Colonic mucosa (tissue), 4 donors: Measurements from ENCODE around the gene FGF1. TPM values are rescaled to one million over a fixed set of nuclear protein-coding genes. Genes with fewer than 3 reads are reported as not detected.
"Not testable (repeated sequence)": the region's sequence is repeated elsewhere in the genome, so short reads cannot be mapped to it uniquely, and the experiment has no call there.

ENCODE experiments used
- DNase-seq: peaks from one replicate; pipeline ENCODE4 v3.0.0-alpha.2; 2020
- H3K27ac ChIP-seq: fragments of 200-600 bp; one replicate; pipeline ENCODE4 v1.8.0; 2021
- H3K27me3 ChIP-seq: fragments of 200-600 bp; one replicate; pipeline ENCODE4 v1.8.0; 2021
- H3K36me3 ChIP-seq: fragments of 200-600 bp; one replicate; pipeline ENCODE4 v1.8.0; 2021
- H3K4me1 ChIP-seq: fragments of 200-600 bp; one replicate; pipeline ENCODE4 v1.8.0; 2021; ENCODE audit warnings: mild to moderate bottlenecking
- H3K4me3 ChIP-seq: fragments of 200-600 bp; one replicate; pipeline ENCODE4 v1.8.0; 2021
- H3K9ac ChIP-seq, 2 donors: one replicate each; pipeline ENCODE4 v1.7.0; 2013; ENCODE audit warnings: control low read depth in 2 of 2, low read depth in 2 of 2, low read length in 2 of 2
- H3K9me3 ChIP-seq: fragments of 200-600 bp; one replicate; pipeline ENCODE4 v1.8.0; 2021
- CTCF ChIP-seq: fragments of 200-600 bp; IDR thresholded peaks from one replicate; pipeline ENCODE4 v1.8.0; 2022; ENCODE audit warnings: antibody characterized with exemption, mild to moderate bottlenecking
- intact Hi-C: fragments of 100-400 bp; cut with DNase I; formaldehyde crosslinking; loops from one replicate; pipeline ENCODE4 v1.14.1; 2022
- total RNA-seq, 2 donors: library from RNA; stranded (reverse); fragmentation: NEBNext Ultra II Directional in 1 of 2; extraction: Animal tissue kit (Norgen Biotek cat#: 25700) in 1 of 2; gene quantifications; one replicate each; pipeline ENCODE4 v1.2.1, GENCODE V29; 2021
- donor health status: healthy.
- donor health status: DM: no; HTN: no; CAD: no.
- donor health status: DM: no; HTN: no; CAD: no.

The FGF1 gene
- total RNA-seq, 2 donors from 2014 or later: 0.90 TPM; not detected in 1

GRCh38 chr5:142650060-142650459 lies 35.8 kb downstream of the FGF1 start:
- Histone ChIP-seq H3K27ac (no peak overlapping the region), H3K4me1 (no peaks in the 10 kb centered on the region), H3K4me3 (no peak overlapping the region), H3K36me3 (no peaks in the 10 kb centered on the region), H3K9ac (no peak overlapping the region), H3K9me3 (no peaks in the 10 kb centered on the region), H3K27me3 (no peaks in the 10 kb centered on the region)
- DNase-seq: no peak
- intact Hi-C loops: no loop called here
- TF ChIP-seq CTCF: no peak

GRCh38 chr5:142648108-142648507 lies 37.8 kb downstream of the FGF1 start:
- H3K4me1 ChIP-seq, H3K4me3 ChIP-seq, H3K9me3 ChIP-seq, H3K27me3 ChIP-seq, H3K36me3 ChIP-seq, H3K27ac ChIP-seq, DNase-seq, intact Hi-C loops, H3K9ac ChIP-seq: not testable (repeated sequence)

- Histone ChIP-seq H3K9ac (no peak overlapping the region), H3K27ac (no peak overlapping the region), H3K4me3 (no peak overlapping the region), H3K4me1 (no peaks in the 10 kb centered on the region), H3K9me3 (no peaks in the 10 kb centered on the region), H3K27me3 (no peaks in the 10 kb centered on the region), H3K36me3 (no peaks in the 10 kb centered on the region)
- intact Hi-C loops: no loop called here
- TF ChIP-seq CTCF: no peak
- no peak for DNase-seq
These were observed 40.4 kb downstream of the FGF1 start for GRCh38 chr5:142645456-142645855.

GRCh38 chr5:142644640-142645361 lies 41.1 kb downstream of the FGF1 start:
- DNase-seq: no peak
- Histone ChIP-seq H3K27ac (no peak overlapping the region), H3K4me1 (no peaks in the 10 kb centered on the region), H3K36me3 (no peaks in the 10 kb centered on the region), H3K4me3 (no peak overlapping the region), H3K27me3 (no peaks in the 10 kb centered on the region), H3K9me3 (no peaks in the 10 kb centered on the region), H3K9ac (no peak overlapping the region)
- TF ChIP-seq CTCF: no peak
- intact Hi-C loops: no loop called here

GRCh38 chr5:142644127-142644526 lies 41.8 kb downstream of the FGF1 start:
- no peak for DNase-seq
- H3K4me3 ChIP-seq: no peak overlapping the region
- no peaks in the 10 kb centered on the region for H3K4me1 ChIP-seq
- intact Hi-C loops: no loop called here
- H3K9me3 ChIP-seq: no peaks in the 10 kb centered on the region
- H3K27me3 ChIP-seq: no peaks in the 10 kb centered on the region
- H3K36me3 ChIP-seq: no peaks in the 10 kb centered on the region
- no peak overlapping the region for H3K27ac ChIP-seq
- no peak overlapping the region for H3K9ac ChIP-seq
- no peak for TF ChIP-seq CTCF

- Histone ChIP-seq H3K9ac (no peak overlapping the region), H3K27ac (no peak overlapping the region)
- intact Hi-C loops: no loop called here
These were observed 42.3 kb downstream of the FGF1 start for GRCh38 chr5:142643634-142644033.

More at GRCh38 chr5:142643634-142644033, 42.3 kb downstream of the FGF1 start:
- Histone ChIP-seq H3K4me1 (no peaks in the 10 kb centered on the region), H3K27me3 (no peaks in the 10 kb centered on the region), H3K4me3 (no peak overlapping the region), H3K9me3 (no peaks in the 10 kb centered on the region), H3K36me3 (no peaks in the 10 kb centered on the region)
- no peak for TF ChIP-seq CTCF
- no peak for DNase-seq
